SU-DHL-6 (cell line): Measurements from ENCODE around the gene CNTRL.
A peak's percentile ranks its signal among the peaks of the same experiment; 100 is the strongest.

Experiments
- H2AFZ ChIP-seq: fragments of 200-600 bp; sonication (generic); 2 replicates; pipeline ENCODE4 v1.6.1; 2014; ENCODE audit warnings: low read depth, mild to moderate bottlenecking, moderate library complexity, mixed read lengths, antibody characterized with exemption, low read length; ENCODE audit not compliant: severe bottlenecking
- H3F3A ChIP-seq: fragments of 200-600 bp; shearing (Covaris generic); 2 replicates; pipeline ENCODE4 v1.6.0; 2016; ENCODE audit warnings: antibody characterized with exemption, mild to moderate bottlenecking; ENCODE audit not compliant: insufficient read depth
- H3K27ac ChIP-seq: fragments of 200-600 bp; sonication (generic); 2 replicates; pipeline ENCODE4 v1.5.1; 2016; ENCODE audit warnings: low read depth, mild to moderate bottlenecking, low read length, moderate library complexity, mixed read lengths
- H3K27me3 ChIP-seq: fragments of 200-600 bp; sonication (generic), shearing (Covaris generic); 2 replicates; pipeline ENCODE4 v1.6.0; 2014; ENCODE audit warnings: mild to moderate bottlenecking, low read length
- H3K36me3 ChIP-seq: fragments of 200-600 bp; sonication (generic); 2 replicates; pipeline ENCODE4 v1.6.1; 2014; ENCODE audit warnings: mild to moderate bottlenecking, low read length, mixed read lengths
- H3K4me2 ChIP-seq: fragments of 300-600, 200-600 bp; shearing (Covaris generic), sonication (generic); 2 replicates; pipeline ENCODE4 v1.6.0; 2014; ENCODE audit warnings: low read length, low read depth, mild to moderate bottlenecking; ENCODE audit not compliant: poor library complexity, severe bottlenecking
- H3K4me3 ChIP-seq: fragments of 200-600 bp; sonication (generic); 2 replicates; pipeline ENCODE4 v1.5.1; 2014; ENCODE audit warnings: antibody characterized with exemption, low read length, mild to moderate bottlenecking, mixed read lengths; ENCODE audit not compliant: insufficient read depth, poor library complexity, severe bottlenecking
- H3K79me2 ChIP-seq: fragments of 200-600 bp; sonication (generic); 2 replicates; pipeline ENCODE4 v1.6.1; 2014; ENCODE audit warnings: mild to moderate bottlenecking, low read length, moderate library complexity; ENCODE audit not compliant: insufficient read depth
- H3K9ac ChIP-seq: fragments of 200-600 bp; sonication (generic); 2 replicates; pipeline ENCODE4 v1.7.0; 2014; ENCODE audit warnings: mild to moderate bottlenecking, low read length
- H3K9me2 ChIP-seq: fragments of 200-600 bp; sonication (generic); replicated peaks from 2 replicates; pipeline ENCODE4 v1.6.1; 2014; ENCODE audit warnings: low read length; ENCODE audit not compliant: insufficient read depth
- H3K9me3 ChIP-seq: fragments of 200-600 bp; sonication (generic); 2 replicates; pipeline ENCODE4 v1.6.1; 2014; ENCODE audit warnings: low read length, mixed read lengths; ENCODE audit not compliant: insufficient read depth
- H4K20me1 ChIP-seq: fragments of 200-600 bp; sonication (generic); 2 replicates; pipeline ENCODE4 v1.6.1; 2014; ENCODE audit warnings: low read depth, mild to moderate bottlenecking, antibody characterized with exemption, low read length, moderate library complexity, mixed read lengths
- EZH2phosphoT487 ChIP-seq: fragments of 200-600 bp; sonication (generic), shearing (Covaris generic); conservative IDR thresholded peaks from 2 replicates; pipeline ENCODE4 v1.6.1; 2018; ENCODE audit warnings: mild to moderate bottlenecking, antibody characterized with exemption, low read length, moderate library complexity, mixed read lengths
- TF ChIP-seq, protein P1 (sequence below): fragments of 200-600 bp; sonication (generic); IDR thresholded peaks from one replicate; pipeline ENCODE4 v1.5.1; 2017; ENCODE audit warnings: antibody characterized with exemption, mild to moderate bottlenecking, low read length, moderate library complexity; ENCODE audit not compliant: insufficient read depth, poor library complexity, severe bottlenecking

Gene CNTRL

DNA sequence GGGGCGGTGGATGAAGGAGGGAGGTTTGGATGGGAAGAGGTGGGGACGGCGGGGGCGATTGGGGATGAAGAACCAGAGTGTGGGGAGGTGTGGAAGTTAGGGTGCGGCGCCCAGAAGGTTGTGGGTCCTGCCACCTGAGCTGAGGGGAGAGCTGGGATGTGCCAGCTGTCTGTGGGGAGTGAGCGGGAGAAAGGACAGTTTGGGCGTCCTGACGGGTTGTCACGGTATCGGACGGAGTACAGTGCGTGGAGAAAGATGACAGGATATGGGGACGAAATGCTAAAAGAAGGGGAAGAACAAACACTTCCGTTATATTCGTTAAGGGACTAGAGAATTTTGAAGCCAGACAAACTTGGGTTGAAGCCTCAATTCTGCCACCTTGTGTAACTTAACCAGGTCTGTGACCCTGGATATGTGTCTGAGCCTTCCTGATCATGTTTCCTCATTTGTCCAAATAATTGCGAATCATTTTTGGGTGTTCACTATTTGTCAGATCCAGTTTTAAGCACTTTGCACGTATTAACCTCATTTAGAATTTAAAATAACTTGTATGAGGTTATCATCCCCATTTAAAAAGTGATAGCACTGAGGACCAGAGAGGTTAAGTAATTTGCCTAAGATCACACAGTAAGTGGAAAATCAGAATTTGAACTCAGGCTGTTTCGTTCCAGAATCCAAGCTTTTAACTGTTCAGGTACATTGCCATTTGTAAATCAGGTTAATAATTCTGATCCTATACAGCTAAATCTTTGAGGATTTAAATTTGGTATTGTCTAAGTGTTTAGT, 689 bp downstream of the CNTRL start:
- peak overlapping the region; percentile 96 for H3K9ac ChIP-seq
- no peaks in the 10 kb centered on the region; the same call in 1 of the 2 replicates for H4K20me1 ChIP-seq
- TF ChIP-seq EZH2phosphoT487: no peak
- TF ChIP-seq, protein P1, sequence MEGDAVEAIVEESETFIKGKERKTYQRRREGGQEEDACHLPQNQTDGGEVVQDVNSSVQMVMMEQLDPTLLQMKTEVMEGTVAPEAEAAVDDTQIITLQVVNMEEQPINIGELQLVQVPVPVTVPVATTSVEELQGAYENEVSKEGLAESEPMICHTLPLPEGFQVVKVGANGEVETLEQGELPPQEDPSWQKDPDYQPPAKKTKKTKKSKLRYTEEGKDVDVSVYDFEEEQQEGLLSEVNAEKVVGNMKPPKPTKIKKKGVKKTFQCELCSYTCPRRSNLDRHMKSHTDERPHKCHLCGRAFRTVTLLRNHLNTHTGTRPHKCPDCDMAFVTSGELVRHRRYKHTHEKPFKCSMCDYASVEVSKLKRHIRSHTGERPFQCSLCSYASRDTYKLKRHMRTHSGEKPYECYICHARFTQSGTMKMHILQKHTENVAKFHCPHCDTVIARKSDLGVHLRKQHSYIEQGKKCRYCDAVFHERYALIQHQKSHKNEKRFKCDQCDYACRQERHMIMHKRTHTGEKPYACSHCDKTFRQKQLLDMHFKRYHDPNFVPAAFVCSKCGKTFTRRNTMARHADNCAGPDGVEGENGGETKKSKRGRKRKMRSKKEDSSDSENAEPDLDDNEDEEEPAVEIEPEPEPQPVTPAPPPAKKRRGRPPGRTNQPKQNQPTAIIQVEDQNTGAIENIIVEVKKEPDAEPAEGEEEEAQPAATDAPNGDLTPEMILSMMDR: peak; percentile 9
- H3K27ac ChIP-seq: peak overlapping the region; percentile 100
- H3K36me3 ChIP-seq: peaks cover 2% of the 10 kb centered on the region; the same call in 1 of the 2 replicates
- H3K9me2 ChIP-seq: no peaks in the 10 kb centered on the region
- peaks cover 60% of the 10 kb centered on the region for H3K79me2 ChIP-seq
- peak overlapping the region; percentile 98 for H3K4me2 ChIP-seq
- 0 out of 2 replicates have a peak, but pooled peaks cover 3% of the 10 kb centered on the region for H3K9me3 ChIP-seq
- peak overlapping the region; percentile 16 for H2AFZ ChIP-seq
- no peaks in the 10 kb centered on the region for H3K27me3 ChIP-seq
- peaks cover 36% of the 10 kb centered on the region for H3F3A ChIP-seq
- peak overlapping the region; percentile 88 for H3K4me3 ChIP-seq

DNA sequence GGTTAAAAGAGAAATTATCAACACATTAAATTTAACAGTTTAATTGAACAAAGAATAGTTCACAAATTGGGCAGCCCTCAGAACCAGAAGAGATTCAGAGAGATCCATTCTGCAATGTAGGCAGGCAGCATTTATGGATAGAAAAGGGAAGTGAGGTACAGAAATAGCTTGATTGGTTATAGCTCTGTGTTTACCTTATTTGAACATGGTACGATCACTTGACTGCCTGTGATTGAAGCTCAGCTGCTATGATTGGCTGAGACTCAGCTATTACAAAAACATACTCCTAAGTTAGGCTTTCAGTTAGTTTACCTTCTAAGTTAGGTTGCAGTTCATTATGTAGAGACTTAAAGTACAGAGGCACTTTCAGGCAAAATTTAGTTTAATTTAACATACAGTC, 7.3 kb downstream of the CNTRL start:
- H2AFZ ChIP-seq: no peak overlapping the region
- no peak overlapping the region for H3K27ac ChIP-seq
- peaks cover 55% of the 10 kb centered on the region for H3K36me3 ChIP-seq
- H3K27me3 ChIP-seq: no peaks in the 10 kb centered on the region
- H3K79me2 ChIP-seq: peaks cover 92% of the 10 kb centered on the region
- TF ChIP-seq, protein P1: no peak
- no peak for TF ChIP-seq EZH2phosphoT487
- H3K9me2 ChIP-seq: no peaks in the 10 kb centered on the region
- no peaks in the 10 kb centered on the region for H3K9me3 ChIP-seq
- no peak overlapping the region for H3K4me2 ChIP-seq
- 0 out of 2 replicates have a peak, but pooled peaks cover 2% of the 10 kb centered on the region for H3F3A ChIP-seq
- no peak overlapping the region for H3K9ac ChIP-seq
- no peak overlapping the region for H3K4me3 ChIP-seq
- peaks cover 9% of the 10 kb centered on the region for H4K20me1 ChIP-seq

DNA sequence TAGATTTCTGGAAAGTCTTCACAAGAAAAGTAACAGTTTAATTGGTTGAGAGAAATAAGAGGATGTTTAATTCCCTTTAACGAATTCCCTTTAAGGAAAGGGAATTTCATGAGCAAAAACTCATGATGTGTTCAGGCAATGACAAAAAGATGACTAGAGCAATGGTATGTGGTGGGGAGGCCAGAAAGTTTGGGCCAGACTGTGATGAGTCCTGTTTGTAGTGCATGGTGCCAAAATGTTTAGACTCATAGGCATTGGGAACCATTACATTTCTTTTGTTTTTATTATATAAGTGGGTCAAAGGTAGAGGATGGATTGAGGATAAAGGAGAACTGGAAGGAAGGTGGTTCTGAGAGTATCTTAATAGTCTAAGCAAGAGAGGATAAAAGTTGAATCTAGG, 10.9 kb downstream of the CNTRL start:
- no peaks in the 10 kb centered on the region for H3K27me3 ChIP-seq
- peaks cover 72% of the 10 kb centered on the region for H3K79me2 ChIP-seq
- H3K9ac ChIP-seq: no peak overlapping the region
- no peaks in the 10 kb centered on the region for H3K9me2 ChIP-seq
- no peaks in the 10 kb centered on the region for H3K9me3 ChIP-seq
- peaks cover 9% of the 10 kb centered on the region for H4K20me1 ChIP-seq
- no peak overlapping the region for H3K4me3 ChIP-seq
- H3K27ac ChIP-seq: no peak overlapping the region
- H3K4me2 ChIP-seq: no peak overlapping the region
- peaks cover 77% of the 10 kb centered on the region for H3K36me3 ChIP-seq
- H3F3A ChIP-seq: peaks cover 13% of the 10 kb centered on the region
- TF ChIP-seq, protein P1: no peak
- no peak for TF ChIP-seq EZH2phosphoT487
- no peak overlapping the region for H2AFZ ChIP-seq
